NCI-H524 (cell line): ENCODE data around the gene SETD3.

Source experiments
- DNase-seq, 2 experiments: peaks; one replicate each; lab custom pipeline; 2025; lab: John Stamatoyannopoulos, UW

Gene SETD3

GRCh38 chr14:99460793-99461192 is 19.9 kb downstream of the SETD3 start:
- no peak for DNase-seq

GRCh38 chr14:99459481-99460100 is 21.1 kb downstream of the SETD3 start:
- no peak for DNase-seq

- no peak for DNase-seq
Measured at GRCh38 chr14:99454246-99454645, 26.4 kb downstream of the SETD3 start.

- DNase-seq, result no peak
Measured at GRCh38 chr14:99452968-99453367, 27.7 kb downstream of the SETD3 start.

GRCh38 chr14:99451234-99451633 is 29.4 kb downstream of the SETD3 start:
- DNase-seq, result no peak

GRCh38 chr14:99450266-99450665 is 30.4 kb downstream of the SETD3 start:
- DNase-seq, result no peak

GRCh38 chr14:99447739-99448138 is 32.9 kb downstream of the SETD3 start:
- DNase-seq, result no peak

GRCh38 chr14:99445931-99446330 is 34.7 kb downstream of the SETD3 start:
- DNase-seq, result no peak

- no peak for DNase-seq
Measured at GRCh38 chr14:99441918-99442317, 38.7 kb downstream of the SETD3 start.

- peak in 1 of 2 experiments; percentile 41 for DNase-seq
Measured at GRCh38 chr14:99441157-99441870, 39.3 kb downstream of the SETD3 start.

- no peak for DNase-seq
Measured at GRCh38 chr14:99440278-99440677, 40.4 kb downstream of the SETD3 start.

GRCh38 chr14:99437706-99438105 is 43.0 kb downstream of the SETD3 start:
- no peak for DNase-seq

- DNase-seq, result no peak
Measured at GRCh38 chr14:99436247-99437180, 44.1 kb downstream of the SETD3 start.

- DNase-seq, result no peak
Measured at GRCh38 chr14:99435327-99435726, 45.3 kb downstream of the SETD3 start.

- DNase-seq, result no peak
Measured at GRCh38 chr14:99432485-99432884, 48.2 kb downstream of the SETD3 start.

GRCh38 chr14:99431986-99432385 is 48.7 kb downstream of the SETD3 start:
- no peak for DNase-seq

GRCh38 chr14:99430491-99430890 is 50.2 kb downstream of the SETD3 start:
- DNase-seq, result peak in 1 of 2 experiments; percentile 20

GRCh38 chr14:99427632-99428300 is 52.9 kb downstream of the SETD3 start:
- DNase-seq, result peak; percentile 82 to 83

- DNase-seq, result peak; percentile 18 to 26
Measured at GRCh38 chr14:99426813-99427346, 53.8 kb downstream of the SETD3 start.

GRCh38 chr14:99426265-99426664 is 54.4 kb downstream of the SETD3 start:
- peak; percentile 67 to 87 for DNase-seq

- peak; percentile 99 to 100 for DNase-seq
Measured at GRCh38 chr14:99425272-99425681, 55.4 kb downstream of the SETD3 start.
